IMR-90 (cell line): ENCODE measurements around the gene MYOM1.

Experiments
- CEBPB ChIP-seq: IDR thresholded peaks from 2 replicates; pipeline ENCODE4 v1.6.1; 2012; ENCODE audit warnings: low read depth, low read length, improper control_type of control experiment
- CHD1 ChIP-seq: IDR thresholded peaks from 2 replicates; pipeline ENCODE4 v1.6.1; 2012; ENCODE audit warnings: low read depth, low read length, improper control_type of control experiment
- CTCF ChIP-seq: conservative IDR thresholded peaks from 2 replicates; pipeline ENCODE4 v1.5.1; 2012; ENCODE audit warnings: mild to moderate bottlenecking, low read depth, low read length, improper control_type of control experiment
- POLR2A ChIP-seq: IDR thresholded peaks from 2 replicates; pipeline ENCODE4 v1.6.1; 2012; ENCODE audit warnings: mild to moderate bottlenecking, low read depth, low read length

- TF ChIP-seq CTCF (no peak), POLR2A (no peak), CEBPB (no peak), CHD1 (no peak)
Observed at GRCh38 chr18:3085612-3086011, 134.2 kb downstream of the MYOM1 start.
